IMR-90 (cell line): Measurements from ENCODE around the gene CPXM2. TPM values are rescaled to one million over a fixed set of nuclear protein-coding genes. Genes with fewer than 3 reads are reported as not detected.

Experiments
- ATAC-seq: fragments of 200-7000 bp; cut with Tn5 transposase; 2 replicates; pipeline ENCODE4 v1.9.1; 2020; ENCODE audit warnings: low read depth, mild to moderate bottlenecking, moderate library complexity
- BruUV-seq: library from RNA; stranded (reverse); fragments of 400-500 nt; replicated peaks from 2 replicates; lab custom pipeline; 2021; lab: Mats Ljungman, UMichigan
- CTCF ChIA-PET: fragments of 300-600 bp; formaldehyde crosslinking; extraction: SDS; loops from one replicate; lab custom pipeline; 2021; ENCODE audit warnings: antibody characterized with exemption; lab: Yijun Ruan, JAX
- POLR2A ChIA-PET: fragments of 300-600 bp; sonication (Branson Sonifier 250); formaldehyde crosslinking; loops from one replicate; lab custom pipeline; 2022; ENCODE audit warnings: antibody characterized with exemption; ENCODE audit not compliant: unreplicated experiment; lab: Charles Lee
- DNase-seq: peaks from one replicate; pipeline ENCODE4 v3.0.0; 2013
- H2AFZ ChIP-seq: replicated peaks from 2 replicates; pipeline ENCODE3; 2013; ENCODE audit warnings: low read length, mild to moderate bottlenecking; ENCODE audit not compliant: poor library complexity
- H2AK5ac ChIP-seq: 2 replicates; pipeline ENCODE4 v1.6.1; 2013; ENCODE audit warnings: low read depth, low read length, inconsistent platforms
- H2AK9ac ChIP-seq: replicated peaks from 2 replicates; pipeline ENCODE3; 2013; ENCODE audit warnings: mild to moderate bottlenecking, low read depth, low read length, moderate library complexity; ENCODE audit not compliant: poor library complexity
- H2BK120ac ChIP-seq: 2 replicates; pipeline ENCODE4 v1.6.1; 2013; ENCODE audit warnings: low read depth, low read length, inconsistent platforms
- H2BK15ac ChIP-seq: 3 replicates; pipeline ENCODE4 v1.6.1; 2013; ENCODE audit warnings: low read depth, low read length, inconsistent platforms
- H2BK20ac ChIP-seq: 2 replicates; pipeline ENCODE4 v1.6.1; 2013; ENCODE audit warnings: low read depth, mild to moderate bottlenecking, inconsistent platforms, low read length, moderate library complexity
- H2BK5ac ChIP-seq: 2 replicates; pipeline ENCODE4 v1.6.1; 2013; ENCODE audit warnings: mild to moderate bottlenecking, low read depth, low read length, inconsistent platforms; ENCODE audit not compliant: poor library complexity, severe bottlenecking
- H3K14ac ChIP-seq: replicated peaks from 2 replicates; pipeline ENCODE4 v1.6.1; 2013; ENCODE audit warnings: low read depth, low read length, inconsistent platforms
- H3K18ac ChIP-seq: 2 replicates; pipeline ENCODE4 v1.6.1; 2013; ENCODE audit warnings: low read depth, low read length, control low read depth
- H3K23ac ChIP-seq: 2 replicates; pipeline ENCODE4 v1.6.1; 2013; ENCODE audit warnings: low read depth, low read length, inconsistent platforms
- H3K27ac ChIP-seq: 2 replicates; pipeline ENCODE4 v1.5.1; 2013; ENCODE audit warnings: mild to moderate bottlenecking, control low read depth, low read length; ENCODE audit not compliant: insufficient read depth
- H3K27me3 ChIP-seq: 2 replicates; pipeline ENCODE4 v1.6.1; 2013; ENCODE audit warnings: low read length; ENCODE audit not compliant: control insufficient read depth, insufficient read depth
- H3K36me3 ChIP-seq: 2 replicates; pipeline ENCODE4 v1.6.1; 2013; ENCODE audit warnings: low read length, mixed read lengths; ENCODE audit not compliant: control insufficient read depth, insufficient read depth
- H3K4ac ChIP-seq: 2 replicates; pipeline ENCODE4 v1.6.1; 2013; ENCODE audit warnings: low read depth, low read length, inconsistent platforms
- H3K4me1 ChIP-seq: 2 replicates; pipeline ENCODE4 v1.6.1; 2013; ENCODE audit warnings: low read length, mixed read lengths; ENCODE audit not compliant: control insufficient read depth, insufficient read depth
- H3K4me2 ChIP-seq: 2 replicates; pipeline ENCODE4 v1.6.1; 2013; ENCODE audit warnings: low read depth, mild to moderate bottlenecking, control low read depth, low read length, moderate library complexity
- H3K4me3 ChIP-seq: 2 replicates; pipeline ENCODE4 v1.5.1; 2013; ENCODE audit warnings: low read depth, mild to moderate bottlenecking, control low read depth, low read length, moderate library complexity; ENCODE audit not compliant: insufficient read depth
- H3K56ac ChIP-seq: 2 replicates; pipeline ENCODE4 v1.6.1; 2013; ENCODE audit warnings: low read length, inconsistent platforms; ENCODE audit not compliant: insufficient read depth; ENCODE audit errors: extremely low read depth
- H3K79me1 ChIP-seq, 2 experiments: 2 replicates each; pipeline ENCODE4 v1.6.1; 2013; ENCODE audit warnings: low read length in 2 of 2, inconsistent platforms in 1 of 2, low read depth in 1 of 2
- H3K9ac ChIP-seq: 2 replicates; pipeline ENCODE4 v1.6.1; 2013; ENCODE audit warnings: low read depth, low read length, control low read depth
- H3K9me1 ChIP-seq: 2 replicates; pipeline ENCODE4 v1.6.1; 2013; ENCODE audit warnings: low read length, inconsistent platforms; ENCODE audit not compliant: insufficient read depth
- H3K9me3 ChIP-seq: 2 replicates; pipeline ENCODE4 v1.6.1; 2013; ENCODE audit warnings: low read length; ENCODE audit not compliant: control insufficient read depth, insufficient read depth
- H4K20me1 ChIP-seq: 2 replicates; pipeline ENCODE4 v1.6.1; 2013; ENCODE audit warnings: low read length, inconsistent platforms; ENCODE audit not compliant: insufficient read depth
- H4K5ac ChIP-seq: 2 replicates; pipeline ENCODE4 v1.6.1; 2013; ENCODE audit warnings: mild to moderate bottlenecking, low read depth, low read length, control low read depth
- H4K8ac ChIP-seq, 2 experiments: 2 replicates each; pipeline ENCODE4 v1.6.1; 2013; ENCODE audit warnings: low read depth in 2 of 2, low read length in 2 of 2, control low read depth in 1 of 2, inconsistent platforms in 1 of 2
- H4K91ac ChIP-seq: 2 replicates; pipeline ENCODE4 v1.6.1; 2013; ENCODE audit warnings: low read depth, low read length, inconsistent platforms; ENCODE audit not compliant: insufficient read depth
- CEBPB ChIP-seq: IDR thresholded peaks from 2 replicates; pipeline ENCODE4 v1.6.1; 2012; ENCODE audit warnings: low read depth, low read length, improper control_type of control experiment
- CHD1 ChIP-seq: IDR thresholded peaks from 2 replicates; pipeline ENCODE4 v1.6.1; 2012; ENCODE audit warnings: low read depth, low read length, improper control_type of control experiment
- CTCF ChIP-seq: conservative IDR thresholded peaks from 2 replicates; pipeline ENCODE4 v1.5.1; 2012; ENCODE audit warnings: mild to moderate bottlenecking, low read depth, low read length, improper control_type of control experiment
- FOS ChIP-seq: fragments of 150-350 bp; IDR thresholded peaks from 2 replicates; pipeline ENCODE4 v1.6.1; 2016; ENCODE audit warnings: low read depth, low read length
- MAFK ChIP-seq: IDR thresholded peaks from 2 replicates; pipeline ENCODE4 v1.6.1; 2012; ENCODE audit warnings: low read depth, low read length, improper control_type of control experiment
- MAZ ChIP-seq: IDR thresholded peaks from 2 replicates; pipeline ENCODE4 v1.6.1; 2012; ENCODE audit warnings: low read depth, mild to moderate bottlenecking, low read length, improper control_type of control experiment, moderate library complexity, borderline replicate concordance
- MXI1 ChIP-seq: IDR thresholded peaks from 2 replicates; pipeline ENCODE4 v1.6.1; 2012; ENCODE audit warnings: low read depth, mild to moderate bottlenecking, low read length, moderate library complexity, borderline replicate concordance
- NFE2L2 ChIP-seq: fragments of 150-350 bp; IDR thresholded peaks from 2 replicates; pipeline ENCODE4 v1.6.1; 2016; ENCODE audit warnings: low read depth, mild to moderate bottlenecking, low read length
- POLR2A ChIP-seq: IDR thresholded peaks from 2 replicates; pipeline ENCODE4 v1.6.1; 2012; ENCODE audit warnings: mild to moderate bottlenecking, low read depth, low read length
- RAD21 ChIP-seq: IDR thresholded peaks from 2 replicates; pipeline ENCODE4 v1.6.1; 2012; ENCODE audit warnings: low read length, improper control_type of control experiment
- RFX5 ChIP-seq: IDR thresholded peaks from 2 replicates; pipeline ENCODE4 v1.8.0; 2012; ENCODE audit warnings: low read depth, mild to moderate bottlenecking, low read length, moderate library complexity
- SMC3 ChIP-seq: fragments of 150-350 bp; IDR thresholded peaks from 2 replicates; pipeline ENCODE4 v1.6.1; 2016; ENCODE audit warnings: low read depth, mild to moderate bottlenecking, antibody characterized with exemption, low read length, moderate library complexity
- WGBS, 2 experiments: methylation state at CpG; one replicate each; pipeline versions ENCODE4 v1.1.5 to v1.1.7; 2013; ENCODE audit warnings: missing lambda C conversion rate in 2 of 2; ENCODE audit not compliant: insufficient read length in 1 of 2; ENCODE audit errors: extremely low coverage in 2 of 2; 5-methylcytosine and 5-hydroxymethylcytosine counted together
- dilution Hi-C: fragments of 300-500 bp; cut with HindIII; formaldehyde crosslinking; loops from one replicate; pipeline ENCODE4 v1.14.3; 2018; ENCODE audit warnings: low sequenced_read_pairs; ENCODE audit not compliant: unreplicated experiment
- in situ Hi-C: fragments of 300-500 bp; cut with MboI; formaldehyde crosslinking; loops from 3 replicates; pipeline ENCODE4 v1.14.3; 2019; ENCODE audit warnings: low sequenced_read_pairs, inconsistent platforms, mixed read lengths
- intact Hi-C: fragments of 100-400 bp; cut with micrococcal nuclease; formaldehyde crosslinking; loops from 2 replicates; pipeline ENCODE4 v1.10.0; 2022
- polyA plus RNA-seq, 3 experiments: library from polyadenylated mRNA; depleted of rRNA; stranded (reverse); fragments of >200 nt; gene quantifications; 2 replicates each; pipeline ENCODE4 v1.2.3, GENCODE V29; 2012; ENCODE audit warnings: low replicate concordance in 1 of 3
- total RNA-seq: library from RNA; depleted of rRNA; stranded (reverse); fragments of >200 nt; gene quantifications from 2 replicates; pipeline ENCODE4 v1.2.3, GENCODE V29; 2012
- TF ChIP-seq, protein P1 (sequence below): fragments of 150-350 bp; IDR thresholded peaks from 2 replicates; pipeline ENCODE4 v1.6.1; 2017; ENCODE audit warnings: mild to moderate bottlenecking, antibody characterized with exemption, low read length, low read depth

CPXM2 gene
- total and polyA plus RNA-seq, 2 of the 4 experiments (the other 2 are of a cell fraction), result not detected

DNA sequence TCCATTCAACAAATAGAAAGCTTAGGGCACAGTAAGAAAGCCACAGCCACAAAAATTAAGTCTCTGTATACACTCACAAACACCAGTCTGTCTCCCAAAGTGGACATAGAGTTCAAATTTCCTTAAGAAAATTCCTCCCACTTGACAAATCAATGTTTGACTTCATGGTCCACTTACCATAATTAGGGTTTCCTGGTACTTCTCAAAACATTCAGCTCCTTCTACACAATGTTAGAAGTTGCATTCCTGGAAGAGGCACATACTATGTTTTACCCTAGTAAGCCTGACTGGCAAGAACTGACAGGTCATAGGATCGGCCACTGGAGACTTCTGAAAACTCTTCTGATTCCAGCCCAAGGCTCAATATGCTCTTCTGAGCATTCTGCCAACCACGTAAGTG lies 70.5 kb downstream of the CPXM2 start:
- no peaks in the 10 kb centered on the region for H3K4me1 ChIP-seq
- H2BK120ac ChIP-seq, result no peak overlapping the region
- no peak overlapping the region for H3K9ac ChIP-seq
- H3K56ac ChIP-seq, result no peak overlapping the region
- BruUV-seq, result no TSS peak
- no peak overlapping the region for H3K4me2 ChIP-seq
- no peaks in the 10 kb centered on the region for H3K27me3 ChIP-seq
- H4K5ac ChIP-seq, result no peak overlapping the region
- H3K23ac ChIP-seq, result no peak overlapping the region
- H4K8ac ChIP-seq, result no peak overlapping the region
- no peak overlapping the region for H3K14ac ChIP-seq
- no peak overlapping the region for H3K4me3 ChIP-seq
- peaks cover 14% of the 10 kb centered on the region for H3K9me3 ChIP-seq
- no peak overlapping the region for H3K27ac ChIP-seq
- H2BK15ac ChIP-seq, result no peak overlapping the region
- H2BK20ac ChIP-seq, result no peak overlapping the region
- H3K79me1 ChIP-seq, result no peaks in the 10 kb centered on the region
- DNase-seq, result no peak
- TF ChIP-seq CHD1 (no peak), MAFK (no peak), RFX5 (no peak), CTCF (no peak), CEBPB (no peak), MXI1 (no peak), FOS (no peak), POLR2A (no peak), RAD21 (no peak), MAZ (no peak), SMC3 (no peak), NFE2L2 (no peak)
- TF ChIP-seq, protein P1, sequence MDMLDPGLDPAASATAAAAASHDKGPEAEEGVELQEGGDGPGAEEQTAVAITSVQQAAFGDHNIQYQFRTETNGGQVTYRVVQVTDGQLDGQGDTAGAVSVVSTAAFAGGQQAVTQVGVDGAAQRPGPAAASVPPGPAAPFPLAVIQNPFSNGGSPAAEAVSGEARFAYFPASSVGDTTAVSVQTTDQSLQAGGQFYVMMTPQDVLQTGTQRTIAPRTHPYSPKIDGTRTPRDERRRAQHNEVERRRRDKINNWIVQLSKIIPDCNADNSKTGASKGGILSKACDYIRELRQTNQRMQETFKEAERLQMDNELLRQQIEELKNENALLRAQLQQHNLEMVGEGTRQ, result no peak
- dilution Hi-C loops, result no loop called here
- POLR2A ChIA-PET, result no interaction called here
- CTCF ChIA-PET, result no interaction called here
- no peaks in the 10 kb centered on the region for H3K36me3 ChIP-seq
- H2AK5ac ChIP-seq, result no peak overlapping the region
- ATAC-seq, result no peak
- WGBS, 2 experiments, result 0% methylated on average over 1 of the region's 2 CpGs; no CpG with 5 or more reads in 1 of the 2 experiments
- no peak overlapping the region for H2BK5ac ChIP-seq
- intact Hi-C loops, result no loop called here
- H4K20me1 ChIP-seq, result no peaks in the 10 kb centered on the region
- no peaks in the 10 kb centered on the region for H3K9me1 ChIP-seq
- H3K4ac ChIP-seq, result no peak overlapping the region
- H2AK9ac ChIP-seq, result no peak overlapping the region
- no peak overlapping the region for H2AFZ ChIP-seq
- H3K18ac ChIP-seq, result no peak overlapping the region
- in situ Hi-C loops, result no loop called here
- H4K91ac ChIP-seq, result no peak overlapping the region
